ENCODE results near the gene OR5H15.
"Not testable (repeated sequence)": the region's sequence is repeated elsewhere in the genome, so short reads cannot be mapped to it uniquely, and the experiment has no call there.

The OR5H15 gene

DNA sequence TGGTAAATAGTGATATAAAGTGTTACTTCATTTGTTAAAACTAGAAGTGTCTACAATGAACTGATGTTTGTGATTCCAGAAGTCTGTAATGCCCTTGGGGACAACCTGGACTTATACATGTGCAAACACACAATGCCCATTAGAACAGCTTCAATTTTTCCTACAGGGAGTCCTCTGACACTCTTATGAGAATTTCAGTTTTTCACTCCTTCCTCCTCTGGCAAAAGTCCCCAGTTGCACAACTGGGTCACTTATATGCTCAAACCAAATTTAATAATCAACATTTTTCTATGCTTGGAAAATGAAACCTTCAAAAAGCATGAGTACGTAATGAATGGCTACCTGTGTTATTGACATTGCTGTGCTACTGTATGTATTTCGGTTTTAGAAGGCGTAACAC lies at the start of gene OR5H15:
Gene OR5H15 (plus strand): TSS at position 301 of the 400 bp plus-strand sequence. CDS start 2,004 bp downstream, outside the sequence.
- DNase-seq, result peak; percentile 6 to 55 (median 34)

DNA sequence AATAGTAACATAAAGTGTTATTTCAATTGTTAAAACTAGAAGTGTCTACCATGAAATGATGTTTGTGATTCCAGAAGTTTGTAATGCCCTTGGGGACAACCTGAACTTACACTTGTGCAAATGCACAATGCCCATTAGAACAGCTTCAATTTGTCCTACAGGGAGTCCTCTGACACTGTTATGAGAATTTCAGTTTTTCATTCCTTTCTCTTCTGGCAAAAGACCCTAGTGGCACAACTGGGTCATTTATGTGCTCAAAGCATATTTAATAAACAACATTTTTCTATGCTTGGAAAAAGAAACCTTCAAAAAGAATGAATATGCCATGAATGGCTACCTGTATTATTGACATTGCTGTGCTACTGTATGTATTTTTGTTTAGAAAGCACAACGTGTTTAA lies 36.1 kb upstream of the OR5H15 start, which contains the start of gene OR5H1:
Gene OR5H1 (plus strand): TSS at position 301 of the 400 bp plus-strand sequence. CDS start 1,977 bp downstream, outside the sequence.
- no peak for DNase-seq

DNA sequence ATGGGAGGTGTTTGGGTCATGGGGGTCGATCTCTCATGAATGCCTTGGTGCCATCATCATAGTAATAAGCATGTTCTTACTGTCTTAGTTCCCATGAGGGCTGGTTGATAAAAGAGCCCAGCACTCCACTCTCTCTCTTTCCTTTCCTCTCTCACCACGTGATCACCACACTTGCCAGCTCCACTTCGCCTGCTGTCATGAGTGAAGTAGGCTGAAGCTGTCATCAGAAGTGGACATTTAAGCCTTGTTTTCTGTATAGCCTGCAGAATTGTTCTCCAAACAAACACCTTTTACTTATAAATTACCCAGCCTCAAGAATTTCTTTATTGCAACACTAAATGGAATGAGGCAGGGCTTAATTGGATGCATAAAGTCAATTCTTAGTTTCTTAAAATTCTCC lies 29.9 kb upstream of the OR5H15 start:
- no peak for DNase-seq

DNA sequence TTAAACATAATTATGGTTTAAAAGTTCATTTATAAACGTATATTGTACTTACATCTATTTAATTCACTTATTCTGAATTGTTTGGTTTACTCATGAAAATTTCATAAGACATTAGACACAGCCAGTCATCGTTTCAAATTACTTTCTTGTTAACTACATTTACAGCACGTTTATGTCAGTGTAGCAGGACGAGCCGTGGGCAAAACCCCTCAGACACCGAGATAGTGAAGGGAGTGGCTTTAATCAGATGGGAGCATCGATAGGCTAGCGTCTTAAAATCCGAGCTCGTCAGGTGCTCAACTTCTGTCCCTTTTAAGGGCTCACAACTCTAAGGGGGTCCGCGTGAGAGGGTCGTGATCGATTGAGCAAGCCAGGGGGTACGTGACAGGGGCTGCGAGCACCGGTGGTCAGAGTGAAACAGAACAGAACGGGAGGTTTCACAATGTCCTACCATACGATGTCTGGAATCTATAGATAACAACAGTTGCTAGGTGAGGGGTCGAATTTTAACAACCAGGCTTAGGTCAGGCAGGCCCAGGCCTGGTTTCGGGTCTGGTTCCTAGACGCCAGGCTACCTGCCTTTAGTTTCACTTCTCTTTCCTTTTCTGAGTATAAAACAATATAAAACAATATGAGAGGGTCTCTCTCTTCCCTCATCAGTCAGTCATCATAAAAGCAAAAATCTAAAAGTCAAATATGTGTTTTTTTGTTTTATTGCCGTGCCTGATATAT lies 28.5 kb upstream of the OR5H15 start:
- DNase-seq, result not testable (repeated sequence)

DNA sequence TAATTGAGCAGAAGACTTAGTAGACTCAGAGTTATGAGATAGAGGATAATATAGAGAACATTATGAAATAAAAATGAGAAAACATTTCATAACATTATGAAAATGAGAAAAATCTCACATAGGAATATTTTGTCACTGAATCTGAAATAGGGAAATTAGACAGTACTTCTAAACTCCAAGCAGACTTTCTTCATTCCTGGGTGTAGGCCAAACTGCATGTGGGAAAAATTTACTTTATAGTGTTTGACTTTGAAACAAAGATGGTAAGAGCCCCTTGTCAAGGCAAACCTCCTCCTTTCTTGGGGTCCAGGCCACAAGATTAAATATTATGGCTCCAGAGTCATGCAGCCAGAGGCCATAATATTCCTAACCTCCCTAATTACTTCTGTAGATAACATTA lies 26.0 kb upstream of the OR5H15 start:
- no peak for DNase-seq

DNA sequence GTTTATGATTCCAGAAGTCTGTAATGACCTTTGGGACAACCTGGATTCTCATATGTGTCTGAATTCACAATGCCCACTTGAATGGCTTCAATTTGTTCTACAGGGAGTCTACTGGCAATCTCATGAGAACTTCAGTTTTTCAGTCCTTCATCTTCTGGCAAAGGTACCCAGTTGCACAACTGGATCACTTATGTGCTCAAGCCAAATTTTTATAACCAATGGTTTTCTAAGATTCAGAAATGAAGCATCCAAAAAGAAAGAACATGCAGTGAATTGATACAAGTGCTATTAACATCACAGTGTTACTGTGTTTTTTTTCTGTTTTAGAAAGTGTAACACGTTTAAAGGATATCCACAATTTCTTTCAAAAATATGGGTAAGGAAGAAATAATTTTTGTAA lies 19.3 kb upstream of the OR5H15 start, which contains the start of gene OR5H14:
Gene OR5H14 (plus strand): TSS at position 301 of the 400 bp plus-strand sequence. CDS start 1,907 bp downstream, outside the sequence.
- DNase-seq, result no peak

DNA sequence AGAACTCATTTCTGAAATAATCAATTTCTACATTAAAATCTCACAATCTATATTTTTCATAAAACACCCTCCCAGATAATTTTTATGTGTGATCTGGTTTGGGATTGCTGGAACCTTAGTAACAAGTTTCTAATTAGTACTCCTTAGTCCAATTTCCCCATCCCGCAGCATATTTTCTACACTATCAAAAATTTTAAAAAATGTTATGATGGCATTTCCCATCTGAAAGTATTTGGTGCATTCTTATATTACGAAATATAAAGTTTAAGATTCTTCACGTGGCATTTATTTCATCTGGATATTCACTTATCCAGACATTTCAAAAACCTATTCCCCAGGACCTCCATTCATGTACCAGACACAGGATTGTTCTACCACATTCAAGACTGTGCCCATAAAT lies 17.7 kb upstream of the OR5H15 start:
- DNase-seq, result no peak

DNA sequence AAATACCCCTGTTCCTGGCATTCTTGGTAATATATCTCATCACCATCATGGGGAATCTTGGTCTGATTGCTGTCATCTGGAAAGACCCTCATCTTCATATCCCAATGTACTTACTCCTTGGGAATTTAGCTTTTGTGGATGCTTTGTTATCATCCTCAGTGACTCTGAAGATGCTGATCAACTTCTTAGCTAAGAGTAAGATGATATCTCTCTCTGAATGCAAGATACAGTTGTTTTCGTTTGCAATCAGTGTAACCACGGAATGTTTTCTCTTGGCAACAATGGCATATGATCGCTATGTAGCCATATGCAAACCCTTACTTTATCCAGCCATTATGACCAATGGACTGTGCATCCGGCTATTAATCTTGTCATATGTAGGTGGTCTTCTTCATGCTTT lies 17.0 kb upstream of the OR5H15 start:
- not testable (repeated sequence) for DNase-seq

DNA sequence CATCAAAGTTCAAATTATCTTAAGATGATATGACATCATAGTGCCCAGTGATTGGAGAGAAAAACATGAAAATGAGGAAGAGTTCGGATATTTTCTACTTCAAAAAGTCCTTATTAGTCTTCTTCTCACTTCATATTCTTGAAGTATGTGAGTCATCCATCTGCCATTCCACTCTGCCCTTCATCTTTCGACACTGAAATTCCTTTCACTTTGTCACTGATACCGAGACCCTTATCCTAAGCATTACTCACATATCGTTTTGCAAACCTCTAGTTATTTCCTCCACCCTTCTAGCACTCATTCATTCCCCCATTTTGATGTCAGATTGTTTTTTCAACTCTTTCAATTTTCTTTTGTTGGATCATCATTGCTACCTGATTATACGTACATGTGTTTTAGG lies 15.3 kb upstream of the OR5H15 start:
- DNase-seq, result no peak

DNA sequence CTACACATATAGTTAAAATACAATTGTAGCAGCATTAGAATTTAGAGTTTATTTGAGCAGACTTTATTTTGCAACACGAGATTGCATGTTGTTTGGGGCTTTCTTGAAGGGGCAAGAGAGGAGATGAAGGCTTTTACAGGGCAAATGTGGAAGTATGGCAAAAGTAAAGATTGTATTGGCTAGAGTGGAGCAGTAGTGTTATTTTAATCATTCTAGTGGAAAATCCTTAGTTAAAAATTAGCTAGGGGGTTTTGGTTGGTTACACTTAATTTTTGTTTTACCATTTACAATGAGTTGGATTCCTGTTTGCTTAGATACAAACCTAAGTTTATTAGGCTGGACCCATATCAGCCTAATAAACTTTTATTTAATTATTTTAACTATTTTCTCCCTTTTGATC lies 4.6 kb downstream of the OR5H15 start:
- DNase-seq, result no peak

DNA sequence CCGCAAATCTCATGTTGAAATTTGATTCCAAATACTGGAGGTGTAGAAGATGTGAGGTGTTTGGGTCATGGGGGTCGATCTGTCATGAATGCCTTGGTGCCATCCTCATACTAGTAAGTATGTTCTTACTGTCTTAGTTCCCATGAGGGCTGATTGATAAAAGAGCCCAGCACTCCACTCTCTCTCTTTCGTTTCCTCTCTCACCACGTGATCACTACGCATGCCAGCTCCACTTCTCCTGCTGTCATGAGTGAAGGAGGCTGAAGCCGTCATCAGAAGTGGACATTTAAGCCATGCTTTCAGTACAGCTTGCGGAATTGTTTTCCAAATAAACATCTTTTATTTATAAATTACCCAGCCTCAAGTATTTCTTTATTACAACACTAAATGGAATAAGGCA lies 6.1 kb downstream of the OR5H15 start:
- no peak for DNase-seq

DNA sequence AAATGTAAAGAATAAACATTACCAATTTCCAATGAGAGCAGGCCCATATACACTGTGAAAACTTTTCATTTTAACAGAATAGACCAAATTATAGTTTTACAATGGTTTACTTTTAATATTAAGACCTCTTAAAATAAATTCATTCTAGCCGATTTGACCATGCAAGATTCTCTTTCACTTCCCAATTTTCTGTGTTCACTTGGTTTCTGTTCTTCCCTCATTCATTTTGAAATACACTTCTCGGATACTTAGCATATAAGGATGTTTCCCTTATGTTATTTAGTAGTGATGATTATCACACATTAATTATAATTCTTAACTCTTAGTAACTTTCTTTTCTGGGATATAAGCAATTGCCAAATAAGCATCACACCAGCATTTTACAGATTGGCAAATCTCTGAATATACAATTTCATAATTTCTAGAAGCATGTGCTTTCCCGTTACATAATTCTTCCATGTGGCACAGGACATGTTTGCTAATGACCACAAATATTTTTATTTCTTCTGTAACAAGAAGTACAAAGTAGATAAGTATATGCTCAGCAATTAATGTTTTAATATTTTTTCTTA lies 13.9 kb downstream of the OR5H15 start:
- DNase-seq, result peak; percentile 38 to 79 (median 71)

DNA sequence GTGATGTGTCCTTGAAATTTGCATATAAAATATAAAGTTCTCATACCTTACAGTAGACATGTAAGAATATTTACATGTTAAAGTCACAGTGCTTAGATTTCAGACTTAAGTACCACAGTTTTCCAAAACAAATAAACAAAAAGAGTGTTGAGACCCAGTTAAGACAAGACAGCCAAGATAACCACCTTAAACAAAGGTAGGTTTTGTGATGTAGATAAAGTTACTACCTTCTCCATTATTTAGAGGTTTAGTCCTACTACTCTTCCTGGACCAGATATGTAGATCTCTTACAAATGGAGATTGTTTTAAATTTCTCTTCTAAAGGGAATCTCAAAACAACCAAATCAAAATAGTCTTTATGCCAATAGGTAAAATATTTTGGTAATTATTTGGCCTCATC lies 15.7 kb downstream of the OR5H15 start:
- no peak for DNase-seq

DNA sequence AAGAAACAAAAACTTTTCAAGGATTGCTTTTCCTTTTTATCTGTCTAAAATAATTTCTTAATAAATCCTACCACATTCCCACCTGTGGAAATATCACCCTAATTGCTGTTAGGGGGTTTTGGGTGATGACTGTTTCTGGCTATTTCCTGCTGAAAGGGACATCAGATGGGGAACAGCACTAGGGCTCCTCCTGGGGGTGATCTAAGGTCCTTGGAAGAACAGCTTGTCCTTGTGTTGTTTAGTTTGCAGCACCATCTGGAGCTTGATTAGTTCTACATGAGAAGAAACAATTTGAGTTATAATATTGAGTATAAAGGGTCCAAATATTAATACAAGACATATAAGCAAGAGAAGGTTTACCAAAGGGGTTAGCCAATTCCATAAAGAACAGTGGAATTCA lies 18.7 kb downstream of the OR5H15 start:
- peak; percentile 55 to 70 (median 62) for DNase-seq

DNA sequence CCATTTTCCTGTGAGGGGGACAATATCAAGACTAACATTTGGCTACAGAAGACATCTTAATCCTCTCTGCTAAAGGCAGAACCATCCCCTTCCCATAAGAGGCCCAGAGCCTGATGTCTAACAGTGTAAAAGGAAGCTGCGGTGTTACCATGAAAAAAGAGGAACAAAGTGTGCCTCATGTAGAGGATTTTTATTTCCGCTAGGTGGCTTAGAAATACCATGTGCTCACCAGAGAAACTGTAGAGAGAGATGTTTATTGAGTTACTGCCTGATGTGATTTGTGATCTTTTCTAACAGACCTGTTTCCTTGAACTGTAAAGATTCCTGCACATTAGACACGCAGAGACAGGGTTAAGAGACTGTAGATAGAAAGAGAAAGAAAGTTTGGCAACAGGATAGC lies 22.0 kb downstream of the OR5H15 start:
- DNase-seq, result peak; percentile 48 to 88 (median 87)

DNA sequence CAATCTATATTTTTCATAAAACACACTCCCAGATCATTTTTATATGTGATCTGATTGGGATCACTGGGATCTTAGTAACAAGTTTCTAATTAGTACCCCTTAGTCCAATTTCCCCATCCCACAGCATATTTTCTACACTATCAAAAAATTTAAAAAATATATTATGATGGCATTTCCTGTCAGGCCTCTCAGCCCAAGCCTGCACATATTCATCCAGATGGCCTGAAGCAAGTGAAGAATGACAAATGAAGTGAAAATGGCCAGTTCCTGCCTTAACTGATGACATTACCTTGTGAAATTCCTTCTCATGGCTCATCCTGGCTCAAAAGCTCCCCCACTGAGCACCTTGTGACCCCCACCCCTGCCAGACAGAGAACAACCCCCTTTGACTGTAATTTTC lies 24.4 kb downstream of the OR5H15 start:
- not testable (repeated sequence) for DNase-seq

DNA sequence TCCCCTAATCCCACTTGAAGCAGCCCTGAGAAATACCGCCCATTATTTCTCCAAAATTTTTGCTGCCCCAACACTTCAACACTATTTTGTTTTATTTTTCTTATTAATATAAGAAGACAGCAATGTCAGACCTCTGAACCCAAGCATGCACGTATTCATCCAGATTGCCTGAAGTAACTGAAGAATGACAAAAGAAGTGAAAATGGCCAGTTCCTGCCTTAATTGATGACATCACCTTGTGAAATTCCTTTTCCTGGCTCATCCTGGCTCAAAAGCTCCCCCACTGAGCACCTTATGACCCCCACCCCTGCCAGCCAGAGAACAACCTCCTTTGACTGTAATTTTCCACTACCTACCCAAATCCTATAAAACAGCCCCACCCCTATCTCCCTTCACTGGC lies 29.8 kb downstream of the OR5H15 start:
- DNase-seq, result not testable (repeated sequence)

DNA sequence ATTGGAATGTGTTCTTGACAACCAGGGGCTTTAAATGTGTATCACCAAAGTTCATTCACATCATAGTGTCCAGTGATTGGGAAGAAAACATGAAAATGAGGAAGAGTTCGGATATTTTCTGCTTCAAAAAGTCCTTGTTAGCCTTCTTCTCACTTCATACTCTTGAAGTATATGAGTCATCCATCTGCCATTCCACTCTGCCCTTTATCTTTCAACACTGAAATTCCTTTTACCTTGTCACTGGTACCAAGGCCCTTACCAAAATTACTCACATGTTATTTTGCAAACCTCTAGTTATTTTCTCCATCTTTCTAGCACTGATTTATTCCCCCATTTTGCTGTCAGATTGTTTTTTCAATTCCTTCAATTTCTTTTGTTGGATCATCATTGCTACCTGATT lies 32.5 kb downstream of the OR5H15 start:
- no peak for DNase-seq

DNA sequence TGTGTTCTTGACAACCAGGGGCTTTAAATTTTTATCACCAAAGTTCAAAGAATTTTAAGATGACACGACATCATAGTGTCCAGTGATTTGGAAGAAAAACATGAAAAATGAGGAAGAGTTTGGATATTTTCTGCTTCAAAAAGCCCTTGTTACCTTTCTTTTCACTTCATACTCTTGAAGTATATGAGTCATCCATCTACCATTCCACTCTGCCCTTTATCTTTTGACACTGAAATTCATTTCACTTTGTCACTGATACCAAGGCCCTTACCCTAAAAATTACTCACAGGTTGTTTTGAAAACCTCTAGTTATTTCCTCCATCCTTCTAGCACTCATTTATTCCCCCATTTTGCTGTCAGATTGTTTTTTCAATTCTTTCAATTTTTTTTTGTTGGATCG lies 42.7 kb downstream of the OR5H15 start:
- no peak for DNase-seq

DNA sequence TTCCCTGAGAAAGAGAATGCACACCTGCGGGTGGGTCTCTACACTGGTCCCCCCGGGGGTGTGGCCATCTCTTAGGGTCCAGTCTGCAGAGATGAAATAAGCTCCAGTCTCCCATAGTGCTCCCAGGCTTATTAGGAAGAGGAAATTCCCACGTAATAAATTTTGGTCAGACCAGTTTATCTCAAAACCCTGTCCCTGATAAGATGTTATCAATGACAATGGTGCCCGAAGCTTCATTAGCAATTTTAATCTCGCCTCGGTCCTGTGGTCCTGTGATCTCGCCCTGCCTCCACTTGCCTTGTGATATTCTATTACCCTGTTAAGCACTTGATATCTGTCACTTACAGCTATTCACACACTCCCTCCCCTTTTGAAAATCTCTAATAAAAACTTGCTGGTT lies 46.8 kb downstream of the OR5H15 start:
- DNase-seq, result no peak

DNA sequence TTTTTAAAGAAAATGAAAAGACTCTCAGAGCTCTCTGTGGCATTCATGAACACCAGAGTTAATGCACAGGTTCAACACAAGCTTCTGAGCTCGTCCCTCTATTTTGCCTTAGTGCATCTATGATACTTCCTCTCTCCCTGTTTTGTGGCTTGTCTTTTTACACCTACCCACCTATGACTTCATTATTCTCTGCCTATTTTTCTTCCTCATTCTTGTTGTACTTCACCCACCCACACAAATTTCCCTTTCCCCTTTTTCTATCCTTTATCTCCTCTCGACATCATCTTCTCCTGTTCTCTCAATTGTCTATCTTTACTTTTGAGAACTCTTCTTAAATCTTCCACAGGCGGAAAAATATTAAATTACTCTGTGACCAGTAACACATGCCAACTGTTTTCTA lies 48.6 kb downstream of the OR5H15 start:
- peak; percentile 31 to 66 (median 52) for DNase-seq
